Vagina (tissue), 2 donors: ENCODE data around the gene SECTM1. TPM values are rescaled to one million over a fixed set of nuclear protein-coding genes. Genes with fewer than 3 reads are reported as not detected.

Source experiments
- DNase-seq, 2 donors: peaks; one replicate each; pipeline ENCODE4 v3.0.0-alpha.2; 2017; ENCODE audit errors: extremely low spot score in 2 of 2
- H3K27ac ChIP-seq: fragments of 200-600 bp; sonication (generic); one replicate; pipeline ENCODE4 v1.5.1; 2019
- H3K27me3 ChIP-seq: fragments of 200-600 bp; sonication (generic); one replicate; pipeline ENCODE4 v1.5.1; 2019
- H3K36me3 ChIP-seq, 2 donors: fragments of 200-600 bp; sonication (generic); one replicate each; pipeline ENCODE4 v1.5.1; 2017 to 2019
- H3K4me1 ChIP-seq: fragments of 200-600 bp; sonication (generic); one replicate; pipeline ENCODE4 v1.5.1; 2019
- H3K4me3 ChIP-seq, 2 donors: fragments of 200-600 bp; sonication (generic); 1 replicate in 1 of 2; 2 replicates in 1 of 2; pipeline ENCODE4 v1.5.1; 2016 to 2019
- H3K9me3 ChIP-seq: fragments of 200-600 bp; sonication (generic); one replicate; pipeline ENCODE4 v1.5.1; 2019
- CTCF ChIP-seq, 3 experiments: fragments of 450-650 bp in 2 of 3; fragments of 200-600 bp in 1 of 3; sonication (generic) in 1 of 3; IDR thresholded peaks; one replicate each; pipeline ENCODE4 v1.5.1; 2017 to 2019; ENCODE audit warnings: antibody characterized with exemption in 3 of 3, mild to moderate bottlenecking in 2 of 3, moderate library complexity in 2 of 3
- POLR2A ChIP-seq, 2 donors: fragments of 450-650 bp; IDR thresholded peaks; one replicate each; pipeline ENCODE4 v1.6.1; 2017; ENCODE audit warnings: antibody characterized with exemption in 2 of 2, mild to moderate bottlenecking in 2 of 2, moderate library complexity in 2 of 2
- POLR2AphosphoS5 ChIP-seq, 2 donors: sonication (generic); formaldehyde crosslinking; IDR thresholded peaks; one replicate each; pipeline ENCODE4 v1.9.0; 2017; ENCODE audit warnings: antibody characterized with exemption in 2 of 2, mild to moderate bottlenecking in 2 of 2, low read depth in 1 of 2; ENCODE audit not compliant: insufficient read depth in 1 of 2
- intact Hi-C: fragments of 100-400 bp; cut with DNase I; formaldehyde crosslinking; loops from one replicate; pipeline ENCODE4 v1.15.1; 2023
- total RNA-seq: library from RNA; depleted of rRNA; stranded (reverse); fragments of >200 nt; gene quantifications from one replicate; pipeline ENCODE4 v1.2.3, GENCODE V29; 2016

SECTM1 gene
- total RNA-seq, 1 donor from 2014 or later: 37.1 TPM

- H3K27ac ChIP-seq: no peak overlapping the region
- no peaks in the 10 kb centered on the region for H3K36me3 ChIP-seq
- H3K9me3 ChIP-seq: no peaks in the 10 kb centered on the region
- DNase-seq: no peak
- intact Hi-C loops: no loop called here
- TF ChIP-seq POLR2A (IDR thresholded peaks at IDR 0.05) (no peak), POLR2AphosphoS5 (IDR thresholded peaks at IDR 0.05; ENCODE audit: insufficient read depth in 1 of 2, low read depth in 1 of 2) (no peak), CTCF (IDR thresholded peaks at IDR 0.05) (no peak)
- H3K4me1 ChIP-seq: peaks cover 54% of the 10 kb centered on the region
- H3K4me3 ChIP-seq: no peak overlapping the region
- H3K27me3 ChIP-seq: no peaks in the 10 kb centered on the region
Measured at GRCh38 chr17:82295472-82295814, 38.1 kb downstream of the SECTM1 start.

- no peak for TF ChIP-seq CTCF (IDR thresholded peaks at IDR 0.05)
- no peak for TF ChIP-seq POLR2AphosphoS5 (IDR thresholded peaks at IDR 0.05; ENCODE audit: insufficient read depth in 1 of 2, low read depth in 1 of 2)
- no peak for TF ChIP-seq POLR2A (IDR thresholded peaks at IDR 0.05)
- no peak for DNase-seq
- Histone ChIP-seq H3K27me3 (no peaks in the 10 kb centered on the region), H3K4me1 (peaks cover 52% of the 10 kb centered on the region), H3K27ac (peak overlapping the region; percentile 93), H3K36me3 (no peaks in the 10 kb centered on the region), H3K4me3 (peak overlapping the region; percentile 67 to 85), H3K9me3 (no peaks in the 10 kb centered on the region)
- intact Hi-C loops: no loop called here
Measured at GRCh38 chr17:82294064-82294773, 39.3 kb downstream of the SECTM1 start.

GRCh38 chr17:82292251-82293154 lies 41.1 kb downstream of the SECTM1 start:
- peak; percentile 84 to 97 for TF ChIP-seq POLR2A (IDR thresholded peaks at IDR 0.05)
- no peak for TF ChIP-seq CTCF (IDR thresholded peaks at IDR 0.05)
- TF ChIP-seq POLR2AphosphoS5 (IDR thresholded peaks at IDR 0.05; ENCODE audit: insufficient read depth in 1 of 2, low read depth in 1 of 2): peak; percentile 95 to 99
- Histone ChIP-seq H3K36me3 (no peaks in the 10 kb centered on the region), H3K4me1 (peaks cover 50% of the 10 kb centered on the region), H3K4me3 (peak overlapping the region; percentile 67 to 85), H3K27me3 (no peaks in the 10 kb centered on the region), H3K9me3 (no peaks in the 10 kb centered on the region), H3K27ac (peak overlapping the region; percentile 93)
- intact Hi-C loops: no loop called here
- DNase-seq: peak in 1 of 2 donors; percentile 99

GRCh38 chr17:82291582-82292250 lies 41.9 kb downstream of the SECTM1 start:
- H3K4me1 ChIP-seq: peaks cover 49% of the 10 kb centered on the region
- intact Hi-C loops: no loop called here
- no peaks in the 10 kb centered on the region for H3K27me3 ChIP-seq
- no peaks in the 10 kb centered on the region for H3K36me3 ChIP-seq
- no peak for DNase-seq
- TF ChIP-seq POLR2AphosphoS5 (IDR thresholded peaks at IDR 0.05; ENCODE audit: insufficient read depth in 1 of 2, low read depth in 1 of 2) (no peak), CTCF (IDR thresholded peaks at IDR 0.05) (no peak), POLR2A (IDR thresholded peaks at IDR 0.05) (no peak)
- peak overlapping the region; percentile 93 for H3K27ac ChIP-seq
- peak overlapping the region; percentile 67 to 85 for H3K4me3 ChIP-seq
- no peaks in the 10 kb centered on the region for H3K9me3 ChIP-seq
